GM18951 (cell line): ENCODE data around the gene ASB11.
"Not testable (repeated sequence)": the region's sequence is repeated elsewhere in the genome, so short reads cannot be mapped to it uniquely, and the experiment has no call there.

Experiments used
- POLR2A ChIP-seq: IDR thresholded peaks from 4 replicates; pipeline ENCODE4 v1.6.1; 2011; ENCODE audit warnings: mild to moderate bottlenecking; ENCODE audit not compliant: insufficient read length, insufficient read depth; ENCODE audit errors: extremely low read depth
- in situ Hi-C: fragments of 300-500 bp; cut with MboI; formaldehyde crosslinking; loops from one replicate; pipeline ENCODE4 v1.12.0; 2022; ENCODE audit warnings: low sequenced_read_pairs, mixed read lengths, inconsistent platforms; ENCODE audit not compliant: unreplicated experiment

The ASB11 gene

DNA sequence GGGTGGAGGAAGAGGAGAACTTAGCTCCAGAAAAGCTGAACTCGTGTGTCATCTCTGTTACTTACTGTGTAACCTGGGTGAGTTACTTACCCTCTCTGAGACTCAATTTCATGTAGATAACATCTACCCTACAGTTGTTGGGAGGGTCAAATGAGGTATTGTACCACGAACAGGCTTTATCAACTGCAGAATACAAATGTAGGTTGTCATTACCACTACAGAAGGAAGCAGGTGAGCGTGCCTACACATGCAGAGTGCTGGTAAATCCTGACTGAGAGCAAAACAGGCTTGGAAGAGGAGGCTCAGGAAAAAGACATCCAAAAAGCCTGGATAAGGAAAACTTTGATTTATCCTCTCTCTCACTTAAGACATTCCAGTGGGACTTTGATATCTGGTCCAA lies 12.7 kb upstream of the ASB11 start:
- TF ChIP-seq POLR2A: no peak
- in situ Hi-C loops: no loop called here

DNA sequence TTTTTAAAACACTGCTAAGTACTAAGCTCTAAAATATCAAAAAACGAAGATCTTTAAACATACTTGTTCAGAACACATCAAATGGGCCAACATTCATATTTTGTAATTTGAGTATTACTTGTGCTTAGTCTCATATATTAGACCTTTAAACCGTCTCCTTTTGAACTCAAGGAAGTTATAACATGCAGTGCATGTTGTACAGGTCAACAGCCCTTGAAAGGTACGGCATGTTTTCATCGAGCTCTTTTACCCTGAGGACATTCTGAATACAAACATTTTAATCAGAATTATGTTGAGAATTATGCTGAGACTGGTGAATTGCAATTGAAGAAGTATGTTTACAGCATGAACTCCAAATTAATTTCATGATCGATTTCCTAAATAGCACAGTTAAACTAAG lies 7.0 kb upstream of the ASB11 start:
- no peak for TF ChIP-seq POLR2A
- in situ Hi-C loops: no loop called here

DNA sequence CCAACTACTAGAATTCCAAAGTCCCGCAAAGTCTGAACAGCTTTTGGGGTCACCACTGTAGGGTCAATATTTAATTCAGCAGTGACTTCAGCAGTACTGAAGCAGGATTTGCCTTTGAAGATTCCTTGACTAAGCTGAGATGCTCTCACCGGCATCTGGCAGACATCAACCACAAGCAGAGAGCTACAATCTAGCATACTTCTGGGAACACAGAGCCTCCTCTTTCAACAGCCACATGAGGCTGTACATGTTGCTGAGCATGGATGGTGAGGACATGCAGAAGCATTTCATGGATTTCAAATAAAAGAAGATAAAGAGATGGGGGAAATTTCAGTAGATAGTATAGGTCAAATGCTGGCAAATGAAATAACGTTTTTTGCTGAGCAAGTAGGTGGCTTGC lies 6.6 kb upstream of the ASB11 start:
- in situ Hi-C loops: no loop called here
- no peak for TF ChIP-seq POLR2A

DNA sequence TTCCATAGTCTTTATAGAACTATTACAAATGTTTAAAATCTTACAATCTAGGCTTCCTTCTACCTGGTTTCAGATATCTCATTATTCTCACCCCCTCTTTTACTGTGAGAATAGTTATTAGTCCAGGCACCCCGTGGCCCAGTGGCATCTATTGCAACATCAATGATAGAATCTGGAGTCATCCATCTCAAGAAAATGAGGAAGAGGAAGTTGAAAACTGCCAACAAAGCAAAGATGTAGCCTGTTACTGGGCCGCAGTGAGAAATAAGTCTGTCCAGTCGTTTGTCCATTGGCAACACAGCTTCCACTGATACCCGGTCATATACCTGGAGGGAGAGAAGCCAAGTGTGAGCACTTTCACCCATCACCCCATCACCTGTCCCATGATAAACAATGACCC lies 6.0 kb upstream of the ASB11 start:
- no peak for TF ChIP-seq POLR2A
- in situ Hi-C loops: no loop called here

DNA sequence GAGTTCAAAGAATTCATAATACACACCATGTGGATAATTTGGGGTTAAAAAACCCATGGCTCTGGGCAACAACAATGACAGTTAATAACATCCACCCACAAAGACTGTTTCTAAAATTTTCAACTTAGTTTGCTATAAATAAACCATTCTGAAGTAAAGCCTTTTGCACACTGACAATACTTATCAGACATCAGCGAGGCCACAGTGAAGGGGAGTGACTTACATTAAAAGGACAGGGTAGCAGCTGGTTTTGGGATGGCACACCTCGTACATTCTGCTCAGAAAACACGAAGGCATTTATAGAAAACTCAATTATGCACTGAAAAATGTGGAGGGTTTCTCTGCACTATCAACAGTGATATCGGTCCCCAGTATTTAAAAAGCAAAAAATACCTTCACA lies 4.9 kb upstream of the ASB11 start:
- in situ Hi-C loops: no loop called here

DNA sequence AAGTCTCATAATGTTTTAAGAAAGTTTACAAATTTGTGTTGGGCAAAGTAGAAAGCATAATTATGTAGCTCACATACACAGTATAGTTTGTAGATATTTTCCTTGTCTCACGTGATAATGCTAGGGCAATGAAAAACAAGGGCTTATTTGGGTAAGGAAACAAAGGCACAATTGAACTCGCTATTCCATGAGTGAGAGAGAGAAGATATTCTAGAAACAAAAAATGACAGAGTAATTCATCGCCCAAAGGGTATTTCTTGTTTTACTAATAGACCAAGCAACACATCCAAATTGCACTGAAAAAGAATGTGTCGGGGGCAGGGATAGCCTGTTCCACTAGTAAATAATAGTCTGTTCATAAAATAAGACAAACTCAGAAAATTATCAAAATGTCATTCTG lies 3.6 kb upstream of the ASB11 start:
- in situ Hi-C loops: no loop called here
- no peak for TF ChIP-seq POLR2A

More for the DNA sequence above, 4.9 kb upstream of the ASB11 start:
- TF ChIP-seq POLR2A: no peak

DNA sequence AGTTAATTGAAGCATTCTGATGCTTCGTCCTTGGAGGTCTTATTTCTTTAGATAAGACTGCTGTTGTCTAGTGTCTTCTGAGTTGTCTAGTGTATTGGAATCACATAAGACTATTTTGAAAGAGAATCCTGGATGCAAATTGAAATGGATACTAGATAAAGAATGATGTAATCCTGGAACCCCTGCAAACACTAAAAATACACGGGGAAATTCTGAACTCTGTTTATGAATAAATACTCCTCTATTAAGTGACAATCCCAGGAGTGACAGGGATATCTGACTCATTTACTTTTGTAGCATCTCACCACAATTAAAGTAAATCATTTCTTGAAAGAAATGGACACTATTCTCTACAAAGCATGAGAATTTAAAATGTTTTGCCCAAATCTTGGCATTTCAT lies 968 bp downstream of the ASB11 start:
- in situ Hi-C loops: no loop called here

DNA sequence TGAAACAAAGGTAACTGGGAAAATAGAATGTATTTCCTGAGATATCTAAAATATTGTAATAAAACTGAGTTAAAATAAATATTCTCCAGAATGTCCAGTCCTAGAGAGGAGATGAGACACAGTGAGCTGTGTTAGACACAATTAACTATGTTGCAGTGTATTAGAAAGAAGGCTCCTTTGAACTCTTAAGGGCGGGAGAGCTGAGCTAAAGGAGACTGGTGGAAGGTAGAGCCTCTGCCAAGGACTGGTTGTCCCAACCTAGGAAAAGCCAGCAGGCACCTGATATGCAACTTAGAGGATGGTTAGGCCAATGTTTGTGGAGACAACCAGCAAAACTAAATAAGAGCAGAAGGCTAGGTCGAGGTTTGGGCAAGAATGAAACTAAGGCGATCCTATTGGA lies 4.3 kb downstream of the ASB11 start:
- in situ Hi-C loops: no loop called here
- no peak for TF ChIP-seq POLR2A

More for the DNA sequence above, 968 bp downstream of the ASB11 start:
- TF ChIP-seq POLR2A: no peak

DNA sequence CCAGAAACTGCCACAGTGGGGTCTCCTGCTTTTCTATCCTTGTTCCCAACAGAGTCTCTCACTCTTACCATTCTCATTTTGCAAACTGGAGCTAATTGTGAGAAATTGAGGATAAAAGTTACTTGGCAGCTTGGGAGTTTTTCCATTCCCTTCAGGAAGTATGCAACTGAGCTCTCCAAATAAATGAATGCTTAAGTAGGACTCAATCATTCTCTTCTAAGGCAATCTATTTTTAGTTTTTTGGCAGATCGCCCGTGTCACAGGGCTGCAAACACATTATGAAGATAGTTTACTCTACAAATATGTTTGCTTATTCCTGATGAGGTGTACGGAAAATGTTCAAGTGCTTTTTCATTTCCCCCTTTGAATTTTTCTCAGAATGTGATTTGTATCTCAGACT lies 5.3 kb downstream of the ASB11 start:
- no peak for TF ChIP-seq POLR2A

DNA sequence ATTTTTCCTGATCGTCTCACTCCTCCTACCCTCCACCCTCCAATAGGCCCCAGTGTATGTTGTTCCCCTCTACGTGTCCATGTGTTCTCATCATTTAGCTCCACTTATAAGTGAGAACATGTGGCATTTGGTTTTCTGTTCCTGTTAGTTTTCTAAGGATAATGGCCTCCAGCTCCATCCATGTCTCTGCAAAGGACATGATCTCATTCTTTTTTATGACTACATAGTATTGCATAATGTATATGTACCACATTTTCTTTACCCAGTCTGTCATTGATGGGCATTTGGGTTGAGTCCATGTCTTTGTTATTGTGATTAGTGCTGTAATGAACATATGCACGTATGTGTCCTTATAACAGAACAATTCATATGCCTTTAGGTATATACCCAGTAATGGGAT lies 9.5 kb downstream of the ASB11 start:
- in situ Hi-C loops: not testable (repeated sequence)

More for the DNA sequence above, 5.3 kb downstream of the ASB11 start:
- in situ Hi-C loops: no loop called here

DNA sequence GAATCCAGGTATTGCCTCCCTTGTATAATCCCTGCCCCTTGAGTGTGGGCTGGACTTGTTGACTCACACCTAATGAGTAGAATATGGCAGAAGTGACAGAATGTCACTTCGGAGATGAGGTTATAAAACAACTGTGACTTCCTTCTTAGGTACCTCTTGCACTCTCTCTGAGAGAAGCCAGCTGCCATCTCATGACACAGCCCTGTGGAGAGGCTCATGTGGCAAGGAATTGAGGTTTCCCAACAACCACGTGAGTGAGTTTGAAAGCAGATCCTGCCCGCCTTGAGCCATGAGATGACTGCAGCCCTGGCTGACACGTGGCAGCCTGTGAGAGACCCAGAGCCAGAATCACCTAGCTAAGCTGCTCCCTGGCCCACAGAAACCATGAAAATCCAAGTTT lies 13.5 kb downstream of the ASB11 start:
- no peak for TF ChIP-seq POLR2A
- in situ Hi-C loops: no loop called here

DNA sequence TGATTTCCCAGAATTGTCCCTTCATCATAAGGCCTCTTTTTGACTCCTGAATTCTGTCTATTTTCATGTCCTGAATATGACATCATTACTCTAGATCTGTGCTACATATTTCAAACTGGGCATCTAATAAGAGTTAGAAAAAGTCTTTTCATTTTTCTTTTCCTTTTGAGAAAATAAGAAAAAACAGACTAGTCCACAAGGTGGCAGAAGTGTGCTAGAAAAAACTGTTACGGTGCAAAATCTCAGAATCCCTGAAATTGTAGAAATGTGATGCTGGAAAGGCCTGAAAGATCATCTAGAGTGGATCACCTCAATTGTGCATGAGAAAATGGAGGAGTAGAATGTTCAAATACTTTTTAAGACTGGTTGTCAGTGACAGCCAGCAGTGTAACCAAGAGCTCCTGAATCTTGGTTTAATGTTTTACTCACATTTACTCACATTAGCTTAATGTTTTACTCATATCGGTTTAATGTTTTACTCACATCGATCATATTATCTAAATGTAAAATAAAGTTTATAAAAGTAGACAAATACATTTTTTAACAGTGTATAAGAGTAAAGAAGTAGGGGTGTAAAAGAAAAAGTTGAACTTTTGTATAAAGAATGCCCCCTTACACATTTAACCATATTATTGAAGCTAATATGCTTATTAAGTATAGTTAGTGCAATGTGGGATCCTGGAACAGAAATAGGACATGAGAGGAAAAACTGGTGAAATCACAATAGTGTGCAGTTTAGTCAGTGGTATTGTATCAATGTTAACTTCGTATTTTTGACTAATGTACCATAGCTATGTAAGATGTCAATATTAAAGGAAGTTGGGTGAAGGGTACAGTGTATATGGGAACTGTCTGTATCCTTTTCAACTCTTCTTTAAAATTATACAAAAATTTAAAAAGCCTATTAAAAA lies 15.2 kb downstream of the ASB11 start:
- no peak for TF ChIP-seq POLR2A
- in situ Hi-C loops: no loop called here

DNA sequence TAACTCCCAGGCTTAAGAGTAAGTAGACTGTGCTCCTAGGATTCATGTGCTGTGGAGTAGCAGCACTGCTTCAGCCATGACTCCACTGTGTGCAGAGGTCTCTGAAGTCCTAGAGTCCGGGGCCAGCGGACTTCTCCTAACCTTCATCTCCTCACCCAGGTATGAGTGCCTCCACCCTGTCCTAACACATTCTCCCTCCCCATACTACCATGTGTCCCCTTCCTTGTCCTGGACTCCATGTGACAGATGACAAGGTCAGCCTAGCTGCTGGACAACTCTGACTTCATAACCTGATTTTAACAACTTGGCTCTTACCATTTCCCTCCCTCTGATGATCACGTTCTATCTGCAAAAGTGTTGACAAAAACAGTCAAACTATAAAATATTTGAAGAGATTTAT lies 16.7 kb downstream of the ASB11 start:
- TF ChIP-seq POLR2A: no peak
- in situ Hi-C loops: no loop called here

DNA sequence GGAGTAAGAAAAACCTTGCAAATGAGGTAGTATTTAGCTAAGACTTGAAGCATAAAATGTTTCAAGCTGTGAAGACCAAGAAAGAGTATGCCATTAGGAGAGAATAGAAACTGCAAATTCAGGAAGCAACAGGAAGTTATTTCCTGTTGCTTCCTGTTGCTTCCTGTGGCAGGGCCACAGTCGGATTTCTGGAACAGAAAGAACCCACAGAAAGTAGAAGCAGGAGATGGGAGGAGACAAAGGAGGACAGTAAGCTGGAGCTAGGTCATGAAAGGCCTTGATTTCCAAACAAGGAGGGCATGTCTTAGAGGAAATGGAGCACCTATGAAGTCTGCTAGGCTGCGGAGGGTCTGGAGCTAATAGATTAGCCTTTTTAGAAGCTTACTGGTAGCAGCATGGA lies 17.2 kb downstream of the ASB11 start:
- no peak for TF ChIP-seq POLR2A
- in situ Hi-C loops: no loop called here
